Activated T-cell treated with anti-CD3 and anti-CD28 coated beads, Interleukin-2, amount 50 U/mL, for 48 hours (primary cell): ENCODE results near the gene TMEM255B.
"Not testable (repeated sequence)": the region's sequence is repeated elsewhere in the genome, so short reads cannot be mapped to it uniquely, and the experiment has no call there.

Experiments
- DNase-seq, 2 experiments: peaks; one replicate each; pipeline ENCODE4 v3.0.0-alpha.2; 2020

TMEM255B gene

GRCh38 chr13:113735194-113735593 is 23.8 kb upstream of the TMEM255B start:
- no peak for DNase-seq

GRCh38 chr13:113735750-113736149 is 23.3 kb upstream of the TMEM255B start:
- DNase-seq = no peak

- DNase-seq = no peak
Observed at GRCh38 chr13:113736258-113736731, 22.7 kb upstream of the TMEM255B start.

GRCh38 chr13:113737803-113738202 is 21.2 kb upstream of the TMEM255B start:
- no peak for DNase-seq

GRCh38 chr13:113739527-113740285 is 19.3 kb upstream of the TMEM255B start:
- no peak for DNase-seq

GRCh38 chr13:113740286-113740556 is 18.8 kb upstream of the TMEM255B start:
- no peak for DNase-seq

GRCh38 chr13:113740661-113741060 is 18.4 kb upstream of the TMEM255B start:
- DNase-seq = no peak

- no peak for DNase-seq
Observed at GRCh38 chr13:113741191-113741668, 17.8 kb upstream of the TMEM255B start.

GRCh38 chr13:113742000-113742441 is 17.0 kb upstream of the TMEM255B start:
- DNase-seq = no peak

- DNase-seq = no peak
Observed at GRCh38 chr13:113742445-113743120, 16.4 kb upstream of the TMEM255B start.

GRCh38 chr13:113743366-113744195 is 15.4 kb upstream of the TMEM255B start:
- DNase-seq = no peak

- DNase-seq = no peak
Observed at GRCh38 chr13:113744197-113745000, 14.6 kb upstream of the TMEM255B start.

- no peak for DNase-seq
Observed at GRCh38 chr13:113745059-113745458, 14.0 kb upstream of the TMEM255B start.

GRCh38 chr13:113745500-113746142 is 13.4 kb upstream of the TMEM255B start:
- not testable (repeated sequence) for DNase-seq

- DNase-seq = no peak
Observed at GRCh38 chr13:113746143-113746525, 12.9 kb upstream of the TMEM255B start.

- no peak for DNase-seq
Observed at GRCh38 chr13:113746671-113747070, 12.4 kb upstream of the TMEM255B start.

- no peak for DNase-seq
Observed at GRCh38 chr13:113747291-113747833, 11.7 kb upstream of the TMEM255B start.

GRCh38 chr13:113748101-113748861 is 10.7 kb upstream of the TMEM255B start:
- no peak for DNase-seq

- DNase-seq = no peak
Observed at GRCh38 chr13:113748862-113749451, 10.1 kb upstream of the TMEM255B start.

- DNase-seq = no peak
Observed at GRCh38 chr13:113749507-113749906, 9.5 kb upstream of the TMEM255B start.

GRCh38 chr13:113749967-113750366 is 9.1 kb upstream of the TMEM255B start:
- DNase-seq = no peak
